ENCODE results near the gene IL1RAPL2.

The IL1RAPL2 gene

DNA sequence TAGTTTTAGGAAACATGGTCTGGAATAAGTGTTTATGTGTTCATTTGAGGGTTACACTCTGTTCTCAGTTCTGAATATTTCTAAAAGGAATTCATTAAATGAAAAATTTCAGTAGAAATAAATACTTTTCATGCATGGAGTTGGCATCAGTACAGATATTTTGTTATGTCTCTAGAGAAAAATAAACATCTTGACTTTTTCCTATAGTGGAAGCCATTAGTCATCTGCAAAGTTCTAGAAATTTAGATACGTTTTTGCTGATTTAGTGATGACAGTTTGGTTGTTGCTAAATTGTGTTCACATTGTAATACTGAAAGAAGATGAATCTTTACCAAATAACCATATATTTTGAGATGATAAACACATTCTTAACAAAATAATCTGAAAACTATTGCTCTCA is 922.7 kb downstream of the IL1RAPL2 start:
- H3K4me1 ChIP-seq (ENCODE audit: control insufficient read depth, insufficient read depth, low read length) = no peaks in the 10 kb centered on the region
- H3K4me3 ChIP-seq (ENCODE audit: low read depth, low read length) = no peak overlapping the region
- H3K36me3 ChIP-seq (ENCODE audit: control insufficient read depth in 2 of 2, insufficient read depth in 1 of 2, low read length in 2 of 2) = no peaks in the 10 kb centered on the region
- no peak overlapping the region for H3K27ac ChIP-seq (ENCODE audit: extremely low read depth, low read depth, low read length)
- CTCF ChIA-PET = no interaction called here
- TF ChIP-seq KLF9 (tag by site-specific recombination; IDR thresholded peaks at IDR 0.05; ENCODE audit: low read depth) = no peak
- TF ChIP-seq, protein P1, sequence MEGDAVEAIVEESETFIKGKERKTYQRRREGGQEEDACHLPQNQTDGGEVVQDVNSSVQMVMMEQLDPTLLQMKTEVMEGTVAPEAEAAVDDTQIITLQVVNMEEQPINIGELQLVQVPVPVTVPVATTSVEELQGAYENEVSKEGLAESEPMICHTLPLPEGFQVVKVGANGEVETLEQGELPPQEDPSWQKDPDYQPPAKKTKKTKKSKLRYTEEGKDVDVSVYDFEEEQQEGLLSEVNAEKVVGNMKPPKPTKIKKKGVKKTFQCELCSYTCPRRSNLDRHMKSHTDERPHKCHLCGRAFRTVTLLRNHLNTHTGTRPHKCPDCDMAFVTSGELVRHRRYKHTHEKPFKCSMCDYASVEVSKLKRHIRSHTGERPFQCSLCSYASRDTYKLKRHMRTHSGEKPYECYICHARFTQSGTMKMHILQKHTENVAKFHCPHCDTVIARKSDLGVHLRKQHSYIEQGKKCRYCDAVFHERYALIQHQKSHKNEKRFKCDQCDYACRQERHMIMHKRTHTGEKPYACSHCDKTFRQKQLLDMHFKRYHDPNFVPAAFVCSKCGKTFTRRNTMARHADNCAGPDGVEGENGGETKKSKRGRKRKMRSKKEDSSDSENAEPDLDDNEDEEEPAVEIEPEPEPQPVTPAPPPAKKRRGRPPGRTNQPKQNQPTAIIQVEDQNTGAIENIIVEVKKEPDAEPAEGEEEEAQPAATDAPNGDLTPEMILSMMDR (tag by site-specific recombination; IDR thresholded peaks at IDR 0.05) = no peak
- POLR2A ChIA-PET = no interaction called here
- no peaks in the 10 kb centered on the region; the same call in none of the 2 replicates for H3K9me3 ChIP-seq (ENCODE audit: control insufficient read depth, insufficient read depth, low read depth, low read length)

DNA sequence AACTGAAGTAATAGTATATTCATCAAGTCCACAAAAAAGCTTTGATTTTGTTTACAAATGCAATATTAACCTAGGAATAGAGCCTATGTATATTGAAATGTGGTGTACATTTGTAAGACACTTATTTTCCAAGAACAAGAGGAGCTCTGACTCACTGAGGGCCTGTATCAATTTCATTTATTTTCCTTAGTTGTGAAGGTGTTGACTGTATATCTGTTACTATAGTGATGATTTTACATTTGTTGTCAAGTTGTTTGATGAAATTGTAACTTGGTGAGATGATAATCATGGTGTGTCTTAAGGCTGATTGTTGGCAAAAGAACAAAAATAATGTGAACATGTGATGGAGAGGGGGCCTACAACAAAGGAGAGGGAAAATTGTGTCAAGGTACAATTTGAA is 929.4 kb downstream of the IL1RAPL2 start:
- Histone ChIP-seq H3K27ac (ENCODE audit: extremely low read depth, low read depth, low read length) (no peak overlapping the region), H3K4me1 (ENCODE audit: control insufficient read depth, insufficient read depth, low read length) (no peaks in the 10 kb centered on the region), H3K9me3 (ENCODE audit: control insufficient read depth, insufficient read depth, low read depth, low read length) (no peaks in the 10 kb centered on the region; the same call in 1 of the 2 replicates), H3K4me3 (ENCODE audit: low read depth, low read length) (no peak overlapping the region), H3K36me3 (ENCODE audit: control insufficient read depth in 2 of 2, insufficient read depth in 1 of 2, low read length in 2 of 2) (no peaks in the 10 kb centered on the region)
- ChIA-PET POLR2A (no interaction called here), CTCF (no interaction called here)
- TF ChIP-seq SCRT1 (tag by site-specific recombination; IDR thresholded peaks at IDR 0.05; ENCODE audit: borderline replicate concordance) (no peak), ZNF529 (tag by site-specific recombination; IDR thresholded peaks at IDR 0.05; ENCODE audit: insufficient replicate concordance) (no peak), ZNF785 (tag by site-specific recombination; IDR thresholded peaks at IDR 0.05) (no peak), ZNF621 (tag by site-specific recombination; IDR thresholded peaks at IDR 0.05) (no peak), ZNF248 (tag by site-specific recombination; IDR thresholded peaks at IDR 0.05) (no peak), ZNF530 (tag by site-specific recombination; IDR thresholded peaks at IDR 0.05; ENCODE audit: low read depth) (no peak)
- TF ChIP-seq, protein P2, sequence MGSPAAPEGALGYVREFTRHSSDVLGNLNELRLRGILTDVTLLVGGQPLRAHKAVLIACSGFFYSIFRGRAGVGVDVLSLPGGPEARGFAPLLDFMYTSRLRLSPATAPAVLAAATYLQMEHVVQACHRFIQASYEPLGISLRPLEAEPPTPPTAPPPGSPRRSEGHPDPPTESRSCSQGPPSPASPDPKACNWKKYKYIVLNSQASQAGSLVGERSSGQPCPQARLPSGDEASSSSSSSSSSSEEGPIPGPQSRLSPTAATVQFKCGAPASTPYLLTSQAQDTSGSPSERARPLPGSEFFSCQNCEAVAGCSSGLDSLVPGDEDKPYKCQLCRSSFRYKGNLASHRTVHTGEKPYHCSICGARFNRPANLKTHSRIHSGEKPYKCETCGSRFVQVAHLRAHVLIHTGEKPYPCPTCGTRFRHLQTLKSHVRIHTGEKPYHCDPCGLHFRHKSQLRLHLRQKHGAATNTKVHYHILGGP (tag by site-specific recombination; IDR thresholded peaks at IDR 0.05) = no peak
- TF ChIP-seq, protein P3, sequence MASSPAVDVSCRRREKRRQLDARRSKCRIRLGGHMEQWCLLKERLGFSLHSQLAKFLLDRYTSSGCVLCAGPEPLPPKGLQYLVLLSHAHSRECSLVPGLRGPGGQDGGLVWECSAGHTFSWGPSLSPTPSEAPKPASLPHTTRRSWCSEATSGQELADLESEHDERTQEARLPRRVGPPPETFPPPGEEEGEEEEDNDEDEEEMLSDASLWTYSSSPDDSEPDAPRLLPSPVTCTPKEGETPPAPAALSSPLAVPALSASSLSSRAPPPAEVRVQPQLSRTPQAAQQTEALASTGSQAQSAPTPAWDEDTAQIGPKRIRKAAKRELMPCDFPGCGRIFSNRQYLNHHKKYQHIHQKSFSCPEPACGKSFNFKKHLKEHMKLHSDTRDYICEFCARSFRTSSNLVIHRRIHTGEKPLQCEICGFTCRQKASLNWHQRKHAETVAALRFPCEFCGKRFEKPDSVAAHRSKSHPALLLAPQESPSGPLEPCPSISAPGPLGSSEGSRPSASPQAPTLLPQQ (tag by site-specific recombination; IDR thresholded peaks at IDR 0.05) = no peak
- TF ChIP-seq, protein P4, sequence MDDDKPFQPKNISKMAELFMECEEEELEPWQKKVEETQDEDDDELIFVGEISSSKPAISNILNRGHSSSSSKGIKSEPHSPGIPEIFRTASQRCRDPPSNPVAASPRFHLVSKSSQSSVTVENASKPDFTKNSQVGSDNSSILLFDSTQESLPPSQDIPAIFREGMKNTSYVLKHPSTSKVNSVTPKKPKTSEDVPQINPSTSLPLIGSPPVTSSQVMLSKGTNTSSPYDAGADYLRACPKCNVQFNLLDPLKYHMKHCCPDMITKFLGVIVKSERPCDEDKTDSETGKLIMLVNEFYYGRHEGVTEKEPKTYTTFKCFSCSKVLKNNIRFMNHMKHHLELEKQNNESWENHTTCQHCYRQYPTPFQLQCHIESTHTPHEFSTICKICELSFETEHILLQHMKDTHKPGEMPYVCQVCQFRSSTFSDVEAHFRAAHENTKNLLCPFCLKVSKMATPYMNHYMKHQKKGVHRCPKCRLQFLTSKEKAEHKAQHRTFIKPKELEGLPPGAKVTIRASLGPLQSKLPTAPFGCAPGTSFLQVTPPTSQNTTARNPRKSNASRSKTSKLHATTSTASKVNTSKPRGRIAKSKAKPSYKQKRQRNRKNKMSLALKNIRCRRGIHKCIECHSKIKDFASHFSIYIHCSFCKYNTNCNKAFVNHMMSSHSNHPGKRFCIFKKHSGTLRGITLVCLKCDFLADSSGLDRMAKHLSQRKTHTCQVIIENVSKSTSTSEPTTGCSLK (tag by site-specific recombination; IDR thresholded peaks at IDR 0.05) = no peak

DNA sequence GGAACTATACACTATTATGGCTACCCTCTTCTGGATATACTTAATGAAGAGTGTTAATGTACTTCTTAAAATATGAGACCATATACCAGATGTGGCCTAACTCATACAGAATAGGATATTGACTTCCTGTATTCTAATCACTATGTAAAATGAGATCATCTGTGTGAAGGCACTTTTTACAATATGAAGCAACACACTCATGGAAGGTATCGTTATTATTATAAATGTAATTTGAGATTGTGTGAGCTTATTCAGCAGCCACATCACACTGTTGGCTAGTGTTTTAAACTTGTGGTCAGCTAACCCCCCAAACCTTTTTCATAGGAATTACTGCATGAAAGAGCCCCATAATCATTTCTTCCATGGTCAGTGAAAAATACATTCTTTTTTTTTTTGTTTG is 936.3 kb downstream of the IL1RAPL2 start:
- CTCF ChIA-PET = interaction anchor here (0.6 to 0.7 kb wide), 2 partner anchors 579 to 904 kb away, joined by 3 read pairs; no protein-coding TSS in a partner anchor
- POLR2A ChIA-PET = no interaction called here
- Histone ChIP-seq H3K36me3 (ENCODE audit: control insufficient read depth in 2 of 2, insufficient read depth in 1 of 2, low read length in 2 of 2) (no peaks in the 10 kb centered on the region), H3K9me3 (ENCODE audit: control insufficient read depth, insufficient read depth, low read depth, low read length) (no peaks in the 10 kb centered on the region; the same call in 1 of the 2 replicates), H3K27ac (ENCODE audit: extremely low read depth, low read depth, low read length) (no peak overlapping the region), H3K4me3 (ENCODE audit: low read depth, low read length) (no peak overlapping the region), H3K4me1 (ENCODE audit: control insufficient read depth, insufficient read depth, low read length) (no peaks in the 10 kb centered on the region)
- no peak for TF ChIP-seq ZNF529 (tag by site-specific recombination; IDR thresholded peaks at IDR 0.05; ENCODE audit: insufficient replicate concordance)
- TF ChIP-seq WT1 (tag by site-specific recombination; IDR thresholded peaks at IDR 0.05) = no peak
- TF ChIP-seq, protein P5, sequence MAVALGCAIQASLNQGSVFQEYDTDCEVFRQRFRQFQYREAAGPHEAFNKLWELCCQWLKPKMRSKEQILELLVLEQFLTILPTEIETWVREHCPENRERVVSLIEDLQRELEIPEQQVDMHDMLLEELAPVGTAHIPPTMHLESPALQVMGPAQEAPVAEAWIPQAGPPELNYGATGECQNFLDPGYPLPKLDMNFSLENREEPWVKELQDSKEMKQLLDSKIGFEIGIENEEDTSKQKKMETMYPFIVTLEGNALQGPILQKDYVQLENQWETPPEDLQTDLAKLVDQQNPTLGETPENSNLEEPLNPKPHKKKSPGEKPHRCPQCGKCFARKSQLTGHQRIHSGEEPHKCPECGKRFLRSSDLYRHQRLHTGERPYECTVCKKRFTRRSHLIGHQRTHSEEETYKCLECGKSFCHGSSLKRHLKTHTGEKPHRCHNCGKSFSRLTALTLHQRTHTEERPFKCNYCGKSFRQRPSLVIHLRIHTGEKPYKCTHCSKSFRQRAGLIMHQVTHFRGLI (tag by site-specific recombination; IDR thresholded peaks at IDR 0.05) = no peak
- no peak for TF ChIP-seq ZBTB48 (tag by site-specific recombination; IDR thresholded peaks at IDR 0.05)
- TF ChIP-seq ZNF548 (tag by site-specific recombination; IDR thresholded peaks at IDR 0.05) = no peak
- no peak for TF ChIP-seq ZNF560 (tag by site-specific recombination; IDR thresholded peaks at IDR 0.05; ENCODE audit: borderline replicate concordance)
- TF ChIP-seq ZNF433 (tag by site-specific recombination; IDR thresholded peaks at IDR 0.05; ENCODE audit: low read depth) = no peak
- TF ChIP-seq, protein P6, sequence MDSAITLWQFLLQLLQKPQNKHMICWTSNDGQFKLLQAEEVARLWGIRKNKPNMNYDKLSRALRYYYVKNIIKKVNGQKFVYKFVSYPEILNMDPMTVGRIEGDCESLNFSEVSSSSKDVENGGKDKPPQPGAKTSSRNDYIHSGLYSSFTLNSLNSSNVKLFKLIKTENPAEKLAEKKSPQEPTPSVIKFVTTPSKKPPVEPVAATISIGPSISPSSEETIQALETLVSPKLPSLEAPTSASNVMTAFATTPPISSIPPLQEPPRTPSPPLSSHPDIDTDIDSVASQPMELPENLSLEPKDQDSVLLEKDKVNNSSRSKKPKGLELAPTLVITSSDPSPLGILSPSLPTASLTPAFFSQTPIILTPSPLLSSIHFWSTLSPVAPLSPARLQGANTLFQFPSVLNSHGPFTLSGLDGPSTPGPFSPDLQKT (IDR thresholded peaks at IDR 0.05; ENCODE audit: borderline replicate concordance, low read depth, low read length) = no peak
- TF ChIP-seq, protein P7, sequence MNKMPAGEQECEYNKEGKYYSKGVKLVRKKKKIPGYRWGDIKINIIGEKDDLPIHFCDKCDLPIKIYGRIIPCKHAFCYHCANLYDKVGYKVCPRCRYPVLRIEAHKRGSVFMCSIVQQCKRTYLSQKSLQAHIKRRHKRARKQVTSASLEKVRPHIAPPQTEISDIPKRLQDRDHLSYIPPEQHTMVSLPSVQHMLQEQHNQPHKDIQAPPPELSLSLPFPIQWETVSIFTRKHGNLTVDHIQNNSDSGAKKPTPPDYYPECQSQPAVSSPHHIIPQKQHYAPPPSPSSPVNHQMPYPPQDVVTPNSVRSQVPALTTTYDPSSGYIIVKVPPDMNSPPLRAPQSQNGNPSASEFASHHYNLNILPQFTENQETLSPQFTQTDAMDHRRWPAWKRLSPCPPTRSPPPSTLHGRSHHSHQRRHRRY (tag by site-specific recombination; IDR thresholded peaks at IDR 0.05) = no peak
- TF ChIP-seq ZNF426 (tag by site-specific recombination; IDR thresholded peaks at IDR 0.05) = no peak
- no peak for TF ChIP-seq ZBTB1 (tag by site-specific recombination; IDR thresholded peaks at IDR 0.05)

Measured in HEK293 (cell line).